ENCODE measurements around the gene JAKMIP2.

DNA sequence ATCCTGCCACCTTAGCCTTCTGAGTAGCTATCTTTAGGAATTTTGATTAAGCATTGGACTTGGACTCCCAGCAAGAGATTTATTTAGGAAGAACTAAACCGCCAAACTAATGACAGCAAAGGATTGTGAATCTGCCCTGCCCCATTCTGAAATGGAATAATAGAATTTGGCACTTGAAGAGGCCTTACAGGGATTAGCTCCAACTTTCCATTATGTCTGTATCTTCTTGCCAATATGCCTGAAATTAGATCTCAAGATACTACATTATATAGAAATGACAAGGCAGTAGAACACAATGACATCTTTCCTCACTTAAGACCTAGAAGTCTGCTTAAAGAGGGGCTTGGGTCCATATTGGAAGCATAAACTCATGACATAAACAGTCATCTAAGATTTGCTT is 195.7 kb downstream of the JAKMIP2 start:
- TF ChIP-seq, protein P1, sequence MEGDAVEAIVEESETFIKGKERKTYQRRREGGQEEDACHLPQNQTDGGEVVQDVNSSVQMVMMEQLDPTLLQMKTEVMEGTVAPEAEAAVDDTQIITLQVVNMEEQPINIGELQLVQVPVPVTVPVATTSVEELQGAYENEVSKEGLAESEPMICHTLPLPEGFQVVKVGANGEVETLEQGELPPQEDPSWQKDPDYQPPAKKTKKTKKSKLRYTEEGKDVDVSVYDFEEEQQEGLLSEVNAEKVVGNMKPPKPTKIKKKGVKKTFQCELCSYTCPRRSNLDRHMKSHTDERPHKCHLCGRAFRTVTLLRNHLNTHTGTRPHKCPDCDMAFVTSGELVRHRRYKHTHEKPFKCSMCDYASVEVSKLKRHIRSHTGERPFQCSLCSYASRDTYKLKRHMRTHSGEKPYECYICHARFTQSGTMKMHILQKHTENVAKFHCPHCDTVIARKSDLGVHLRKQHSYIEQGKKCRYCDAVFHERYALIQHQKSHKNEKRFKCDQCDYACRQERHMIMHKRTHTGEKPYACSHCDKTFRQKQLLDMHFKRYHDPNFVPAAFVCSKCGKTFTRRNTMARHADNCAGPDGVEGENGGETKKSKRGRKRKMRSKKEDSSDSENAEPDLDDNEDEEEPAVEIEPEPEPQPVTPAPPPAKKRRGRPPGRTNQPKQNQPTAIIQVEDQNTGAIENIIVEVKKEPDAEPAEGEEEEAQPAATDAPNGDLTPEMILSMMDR (IDR thresholded peaks at IDR 0.05; ENCODE audit: insufficient read depth, low read length): no peak
- TF ChIP-seq POLR2AphosphoS5 (IDR thresholded peaks at IDR 0.05; ENCODE audit: low read depth): no peak
- TF ChIP-seq, protein P2, sequence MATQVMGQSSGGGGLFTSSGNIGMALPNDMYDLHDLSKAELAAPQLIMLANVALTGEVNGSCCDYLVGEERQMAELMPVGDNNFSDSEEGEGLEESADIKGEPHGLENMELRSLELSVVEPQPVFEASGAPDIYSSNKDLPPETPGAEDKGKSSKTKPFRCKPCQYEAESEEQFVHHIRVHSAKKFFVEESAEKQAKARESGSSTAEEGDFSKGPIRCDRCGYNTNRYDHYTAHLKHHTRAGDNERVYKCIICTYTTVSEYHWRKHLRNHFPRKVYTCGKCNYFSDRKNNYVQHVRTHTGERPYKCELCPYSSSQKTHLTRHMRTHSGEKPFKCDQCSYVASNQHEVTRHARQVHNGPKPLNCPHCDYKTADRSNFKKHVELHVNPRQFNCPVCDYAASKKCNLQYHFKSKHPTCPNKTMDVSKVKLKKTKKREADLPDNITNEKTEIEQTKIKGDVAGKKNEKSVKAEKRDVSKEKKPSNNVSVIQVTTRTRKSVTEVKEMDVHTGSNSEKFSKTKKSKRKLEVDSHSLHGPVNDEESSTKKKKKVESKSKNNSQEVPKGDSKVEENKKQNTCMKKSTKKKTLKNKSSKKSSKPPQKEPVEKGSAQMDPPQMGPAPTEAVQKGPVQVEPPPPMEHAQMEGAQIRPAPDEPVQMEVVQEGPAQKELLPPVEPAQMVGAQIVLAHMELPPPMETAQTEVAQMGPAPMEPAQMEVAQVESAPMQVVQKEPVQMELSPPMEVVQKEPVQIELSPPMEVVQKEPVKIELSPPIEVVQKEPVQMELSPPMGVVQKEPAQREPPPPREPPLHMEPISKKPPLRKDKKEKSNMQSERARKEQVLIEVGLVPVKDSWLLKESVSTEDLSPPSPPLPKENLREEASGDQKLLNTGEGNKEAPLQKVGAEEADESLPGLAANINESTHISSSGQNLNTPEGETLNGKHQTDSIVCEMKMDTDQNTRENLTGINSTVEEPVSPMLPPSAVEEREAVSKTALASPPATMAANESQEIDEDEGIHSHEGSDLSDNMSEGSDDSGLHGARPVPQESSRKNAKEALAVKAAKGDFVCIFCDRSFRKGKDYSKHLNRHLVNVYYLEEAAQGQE (IDR thresholded peaks at IDR 0.05; ENCODE audit: insufficient replicate concordance, low read depth): no peak
- TF ChIP-seq SPI1 (IDR thresholded peaks at IDR 0.05; ENCODE audit: borderline replicate concordance, low read depth): no peak

Data from HL-60 (cell line).